Measurements from ENCODE around the gene PLCL2. TPM values are rescaled to one million over a fixed set of nuclear protein-coding genes. Genes with fewer than 3 reads are reported as not detected.
A peak's percentile ranks its signal among the peaks of the same experiment; 100 is the strongest.

Gene PLCL2
- total and polyA plus RNA-seq, 2 donors (not counting 1 experiment from before 2014, with no cell fraction given) = 21.7 to 55.2 TPM

- Histone ChIP-seq H4K20me1 (ENCODE audit: control insufficient read depth, insufficient read depth, low read length, poor library complexity, severe bottlenecking) (no peaks in the 10 kb centered on the region), H3K36me3 (replicated peaks in 1 of 2; ENCODE audit: control extremely low read depth in 1 of 2, control insufficient read depth in 1 of 2, extremely low read depth in 1 of 2, insufficient read depth in 2 of 2, low read length in 1 of 2) (no peaks in the 10 kb centered on the region), H3K4me1 (ENCODE audit: control insufficient read depth in 2 of 2, insufficient read depth in 2 of 2, low read length in 2 of 2) (peaks cover 43 to 44% of the 10 kb centered on the region in 2 donors), H3K27ac (ENCODE audit: low read length in 2 of 2) (no peak overlapping the region), H3K9me3 (ENCODE audit: control extremely low read depth in 1 of 3, control insufficient read depth in 2 of 3, insufficient read depth in 1 of 3, low read length in 2 of 3) (no peaks in the 10 kb centered on the region), H3K27me3 (replicated peaks in 1 of 4; ENCODE audit: control extremely low read depth in 1 of 4, control insufficient read depth in 3 of 4, insufficient read depth in 4 of 4, low read length in 3 of 4) (no peaks in the 10 kb centered on the region), H3K9ac (ENCODE audit: low read length) (no peak overlapping the region), H2AFZ (ENCODE audit: insufficient read depth, low read depth, low read length, poor library complexity, severe bottlenecking) (no peak overlapping the region), H3K4me3 (ENCODE audit: control extremely low read depth in 1 of 5, extremely low read depth in 1 of 5, insufficient read depth in 1 of 5, low read depth in 2 of 5, low read length in 4 of 5) (no peak overlapping the region), H3K4me2 (replicated peaks; ENCODE audit: low read depth, low read length, poor library complexity, severe bottlenecking) (no peak overlapping the region), H3K79me2 (ENCODE audit: control insufficient read depth, insufficient read depth, low read length) (no peaks in the 10 kb centered on the region)
- Mint-ChIP-seq H3K27ac (no peak overlapping the region), H3K4me1 (peaks cover 60% of the 10 kb centered on the region), H3K4me3 (no peak overlapping the region), H3K9me3 (ENCODE audit: insufficient read depth) (no peaks in the 10 kb centered on the region), H3K27me3 (no peaks in the 10 kb centered on the region)
- no CpG with 5 or more reads among the region's 1 CpG for WGBS (ENCODE audit: insufficient coverage)
- intact Hi-C loops (cut with micrococcal nuclease) = no loop called here
- CTCF ChIA-PET = interaction anchor here (3.1 kb wide), 1 partner anchor 11 kb away, joined by 27 read pairs; no protein-coding TSS in a partner anchor
- ATAC-seq (ENCODE audit: low read depth) = no peak
- DNase-seq = no peak
- POLR2A ChIA-PET = no interaction called here
- no peak for TF ChIP-seq CTCF (IDR thresholded peaks at IDR 0.05)
- TF ChIP-seq EZH2 (IDR thresholded peaks at IDR 0.05; ENCODE audit: borderline replicate concordance, insufficient read depth, low read depth, low read length, poor library complexity, severe bottlenecking) = no peak
Observed at GRCh38 chr3:16840101-16840424, 44.7 kb upstream of the PLCL2 start.

- H3K4me2 ChIP-seq (replicated peaks; ENCODE audit: low read depth, low read length, poor library complexity, severe bottlenecking) = peak overlapping the region; percentile 76
- peaks cover 43 to 44% of the 10 kb centered on the region in 2 donors for H3K4me1 ChIP-seq (ENCODE audit: control insufficient read depth in 2 of 2, insufficient read depth in 2 of 2, low read length in 2 of 2)
- no CpG with 5 or more reads among the region's 7 CpGs for WGBS (ENCODE audit: insufficient coverage)
- no peak overlapping the region for H2AFZ ChIP-seq (ENCODE audit: insufficient read depth, low read depth, low read length, poor library complexity, severe bottlenecking)
- CTCF ChIA-PET = interaction anchor here (0.5 to 3.1 kb wide), 11 partner anchors 8 to 573 kb away, joined by 3 to 27 read pairs (median 4); partner anchors contain the start of gene PLCL2
- H3K27ac ChIP-seq (ENCODE audit: low read length in 2 of 2) = peak overlapping the region; percentile 93 to 97
- Mint-ChIP-seq H3K9me3 (ENCODE audit: insufficient read depth) (no peaks in the 10 kb centered on the region), H3K4me1 (peaks cover 62% of the 10 kb centered on the region), H3K4me3 (peak overlapping the region; percentile 80), H3K27ac (peak overlapping the region; percentile 95), H3K27me3 (no peaks in the 10 kb centered on the region)
- peak overlapping the region; percentile 52 for H3K9ac ChIP-seq (ENCODE audit: low read length)
- TF ChIP-seq EZH2 (IDR thresholded peaks at IDR 0.05; ENCODE audit: borderline replicate concordance, insufficient read depth, low read depth, low read length, poor library complexity, severe bottlenecking) (no peak), CTCF (IDR thresholded peaks at IDR 0.05) (no peak)
- no peaks in the 10 kb centered on the region for H3K36me3 ChIP-seq (replicated peaks in 1 of 2; ENCODE audit: control extremely low read depth in 1 of 2, control insufficient read depth in 1 of 2, extremely low read depth in 1 of 2, insufficient read depth in 2 of 2, low read length in 1 of 2)
- ATAC-seq (ENCODE audit: low read depth) = no peak
- H3K27me3 ChIP-seq (replicated peaks in 1 of 4; ENCODE audit: control extremely low read depth in 1 of 4, control insufficient read depth in 3 of 4, insufficient read depth in 4 of 4, low read length in 3 of 4) = no peaks in the 10 kb centered on the region
- DNase-seq = peak; percentile 43
- POLR2A ChIA-PET = interaction anchor here (0.6 to 2.5 kb wide), 5 partner anchors 12 to 352 kb away, joined by 3 to 22 read pairs (median 6); partner anchors contain the start of gene PLCL2
- no peaks in the 10 kb centered on the region for H3K9me3 ChIP-seq (ENCODE audit: control extremely low read depth in 1 of 3, control insufficient read depth in 2 of 3, insufficient read depth in 1 of 3, low read length in 2 of 3)
- no peaks in the 10 kb centered on the region for H4K20me1 ChIP-seq (ENCODE audit: control insufficient read depth, insufficient read depth, low read length, poor library complexity, severe bottlenecking)
- no peaks in the 10 kb centered on the region for H3K79me2 ChIP-seq (ENCODE audit: control insufficient read depth, insufficient read depth, low read length)
- intact Hi-C loops (cut with micrococcal nuclease) = no loop called here
- peak overlapping the region; percentile 20 to 50 (median 40) for H3K4me3 ChIP-seq (ENCODE audit: control extremely low read depth in 1 of 5, extremely low read depth in 1 of 5, insufficient read depth in 1 of 5, low read depth in 2 of 5, low read length in 4 of 5)
Observed at GRCh38 chr3:16841041-16841753, 43.6 kb upstream of the PLCL2 start.

Measured in B cell (primary cell).